ENCODE measurements around the gene CD209.
"Not testable (repeated sequence)": the region's sequence is repeated elsewhere in the genome, so short reads cannot be mapped to it uniquely, and the experiment has no call there.

The CD209 gene

GRCh38 chr19:7766535-7766934, 19.2 kb upstream of the CD209 start:
- DNase-seq = no peak

- DNase-seq = not testable (repeated sequence)
These were observed 17.7 kb upstream of the CD209 start for GRCh38 chr19:7765043-7765442.

GRCh38 chr19:7764157-7764556, 16.8 kb upstream of the CD209 start:
- DNase-seq = not testable (repeated sequence)

- no peak for DNase-seq
These were observed 16.4 kb upstream of the CD209 start for GRCh38 chr19:7763696-7764095.

- peak; percentile 13 for DNase-seq
These were observed 15.5 kb upstream of the CD209 start, which contains the start of gene CLEC4M for GRCh38 chr19:7762719-7763293. Gene CLEC4M, plus strand, starts transcription at chr19:7763243. Its CDS starts 24 bp downstream, at chr19:7763267.

GRCh38 chr19:7759156-7759555, 11.8 kb upstream of the CD209 start:
- DNase-seq = no peak

- DNase-seq = peak; percentile 24
These were observed 10.0 kb upstream of the CD209 start for GRCh38 chr19:7757358-7757757.

GRCh38 chr19:7756258-7756657, 8.9 kb upstream of the CD209 start:
- DNase-seq = peak; percentile 4

- DNase-seq = peak; percentile 73
These were observed 3.9 kb upstream of the CD209 start for GRCh38 chr19:7751157-7751783.

- no peak for DNase-seq
These were observed 1.4 kb upstream of the CD209 start for GRCh38 chr19:7748756-7749155.

GRCh38 chr19:7748171-7748570, 837 bp upstream of the CD209 start:
- no peak for DNase-seq

GRCh38 chr19:7746306-7746705, 1.0 kb downstream of the CD209 start:
- DNase-seq = not testable (repeated sequence)

- no peak for DNase-seq
These were observed 2.3 kb downstream of the CD209 start for GRCh38 chr19:7744871-7745650.

- no peak for DNase-seq
These were observed 3.0 kb downstream of the CD209 start for GRCh38 chr19:7744199-7744786.

GRCh38 chr19:7743425-7743841, 3.9 kb downstream of the CD209 start:
- DNase-seq = no peak

- DNase-seq = no peak
These were observed 4.3 kb downstream of the CD209 start for GRCh38 chr19:7742991-7743390.

GRCh38 chr19:7742575-7742974, 4.8 kb downstream of the CD209 start:
- DNase-seq = no peak

GRCh38 chr19:7740682-7741054, 6.7 kb downstream of the CD209 start:
- no peak for DNase-seq

GRCh38 chr19:7739801-7740681, 7.3 kb downstream of the CD209 start:
- DNase-seq = no peak

GRCh38 chr19:7739211-7739755, 8.1 kb downstream of the CD209 start:
- DNase-seq = no peak

- no peak for DNase-seq
These were observed 9.3 kb downstream of the CD209 start for GRCh38 chr19:7738023-7738422.

- DNase-seq = no peak
These were observed 10.1 kb downstream of the CD209 start for GRCh38 chr19:7737215-7737614.
